Ishikawa (cell line): ENCODE data around the gene SPINK4.

Experiments used
- CEBPB ChIP-seq: IDR thresholded peaks from 2 replicates; pipeline ENCODE4 v1.6.1; 2012
- CREB1 ChIP-seq: IDR thresholded peaks from 2 replicates; pipeline ENCODE4 v1.6.1; 2012; ENCODE audit warnings: low read depth
- EGR1 ChIP-seq: IDR thresholded peaks from 2 replicates; pipeline ENCODE4 v1.6.1; 2012
- EP300 ChIP-seq: IDR thresholded peaks from 2 replicates; pipeline ENCODE4 v1.6.1; 2012; ENCODE audit warnings: borderline replicate concordance
- FOXM1 ChIP-seq: IDR thresholded peaks from 2 replicates; pipeline ENCODE4 v1.6.1; 2012; ENCODE audit warnings: low read depth, borderline replicate concordance
- NFIC ChIP-seq: IDR thresholded peaks from 2 replicates; pipeline ENCODE4 v1.6.1; 2012
- RAD21 ChIP-seq: IDR thresholded peaks from 2 replicates; pipeline ENCODE4 v1.6.1; 2012; ENCODE audit warnings: low read depth
- REST ChIP-seq: IDR thresholded peaks from 2 replicates; pipeline ENCODE4 v1.6.1; 2012; ENCODE audit warnings: low read depth, mild to moderate bottlenecking
- TAF1 ChIP-seq: IDR thresholded peaks from 2 replicates; pipeline ENCODE4 v1.6.1; 2012; ENCODE audit warnings: low read depth, mild to moderate bottlenecking
- TCF12 ChIP-seq: IDR thresholded peaks from 2 replicates; pipeline ENCODE4 v1.6.1; 2012; ENCODE audit warnings: low read depth
- TEAD4 ChIP-seq: IDR thresholded peaks from 2 replicates; pipeline ENCODE4 v1.6.1; 2012
- USF1 ChIP-seq: IDR thresholded peaks from 2 replicates; pipeline ENCODE4 v1.6.1; 2012
- YY1 ChIP-seq: IDR thresholded peaks from 2 replicates; pipeline ENCODE4 v1.6.1; 2012; ENCODE audit warnings: low read depth
- ZBTB7A ChIP-seq: IDR thresholded peaks from 2 replicates; pipeline ENCODE4 v1.6.1; 2012; ENCODE audit warnings: low read depth
- TF ChIP-seq, protein P1 (sequence below): IDR thresholded peaks from 2 replicates; pipeline ENCODE4 v1.6.1; 2012

Gene SPINK4

GRCh38 chr9:33210006-33210715 lies 29.8 kb upstream of the SPINK4 start:
- TF ChIP-seq TCF12: no peak

DNA sequence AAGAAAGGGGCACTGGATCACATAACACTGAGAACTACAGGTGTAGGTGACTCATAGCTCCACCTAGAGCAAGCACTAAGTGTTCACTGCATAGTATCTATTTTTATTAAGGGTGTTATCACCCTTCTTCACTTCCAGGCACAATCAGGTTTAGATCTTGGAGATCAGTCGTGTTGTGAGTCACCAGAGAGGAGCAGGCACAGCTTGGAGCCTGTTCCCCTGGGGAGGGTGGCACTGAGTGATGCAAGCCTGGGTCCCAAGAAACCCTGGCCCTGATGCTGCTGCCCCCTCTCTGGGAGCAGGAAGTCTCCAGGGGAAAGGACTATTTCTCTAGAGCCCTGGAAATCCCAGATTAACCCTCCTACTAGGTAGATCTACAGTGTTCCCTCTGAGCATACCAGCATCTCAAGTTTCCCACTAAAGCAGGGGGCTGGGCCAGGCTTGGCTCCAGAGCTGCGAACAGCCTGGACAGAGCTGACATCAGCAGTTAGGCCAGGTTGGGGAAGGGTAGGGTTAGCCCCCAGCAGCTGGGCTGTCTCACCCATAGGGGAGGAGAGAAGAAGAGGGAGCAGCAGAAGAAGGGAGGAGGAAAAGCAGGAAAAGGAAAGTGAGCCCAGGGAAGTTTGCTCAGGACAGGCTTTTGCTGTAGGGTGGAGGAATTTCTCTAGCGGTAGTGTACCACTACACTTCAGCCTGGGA lies 28.1 kb upstream of the SPINK4 start:
- TF ChIP-seq CREB1 (no peak), NFIC (no peak), USF1 (no peak), REST (no peak)

DNA sequence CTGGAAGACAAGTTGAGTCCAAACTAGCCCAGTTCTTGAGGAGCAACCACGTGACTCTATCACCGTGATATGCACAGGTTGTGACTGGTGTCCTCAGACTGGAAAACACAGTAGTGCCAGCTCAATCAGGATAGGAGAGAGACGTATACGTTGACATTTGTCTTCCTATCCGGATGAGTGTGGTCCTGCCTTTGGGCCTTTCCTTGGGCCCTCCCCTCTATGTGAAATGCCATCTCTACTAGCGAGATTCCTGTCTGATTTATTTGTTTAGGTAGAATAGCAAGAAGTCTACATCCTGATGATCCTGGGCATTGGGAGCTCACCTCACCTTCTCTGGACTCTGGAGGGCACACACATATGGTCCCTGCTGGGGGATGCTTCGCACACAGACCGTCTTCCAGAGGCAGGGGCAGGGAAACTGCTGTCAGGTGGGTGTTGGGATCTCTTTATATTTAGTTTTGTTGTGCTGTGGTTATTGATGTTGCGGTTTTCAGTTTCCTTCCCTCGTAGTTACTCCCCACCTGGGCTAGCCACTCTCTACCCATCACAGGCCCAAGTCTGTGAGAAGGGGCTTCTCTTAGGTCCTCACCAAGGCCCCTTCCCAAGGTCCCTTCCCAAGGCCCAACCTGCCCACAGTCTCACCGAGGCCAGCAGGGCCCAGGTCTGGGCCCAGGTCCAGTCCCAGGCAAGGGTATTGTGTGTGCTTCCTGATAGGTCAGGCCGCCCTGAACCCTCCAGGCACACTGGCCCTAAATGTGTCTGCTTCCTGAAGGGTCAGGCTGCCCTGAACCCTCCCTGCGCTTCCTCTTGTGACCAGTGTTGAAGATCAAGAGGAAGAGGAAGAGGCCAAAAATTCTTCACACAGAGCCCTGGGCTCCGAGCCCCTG lies 19.0 kb upstream of the SPINK4 start:
- TF ChIP-seq EGR1: no peak
- TF ChIP-seq REST: no peak
- no peak for TF ChIP-seq CEBPB
- TF ChIP-seq YY1: no peak

DNA sequence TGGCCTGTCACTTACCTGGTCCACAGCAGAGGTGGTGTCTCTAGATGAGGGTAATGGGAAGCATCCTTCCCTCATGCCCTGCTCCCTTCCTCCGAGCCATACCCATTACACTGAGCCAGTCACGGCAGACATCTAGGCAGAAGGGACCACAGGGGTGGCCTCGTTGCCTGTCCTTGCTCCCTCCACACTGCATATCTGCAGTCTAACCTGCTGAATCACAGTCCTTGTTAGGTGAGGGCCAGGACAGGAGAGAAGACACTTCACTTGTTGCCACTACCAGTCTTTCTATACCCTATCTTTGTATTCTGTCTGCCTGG lies 18.4 kb upstream of the SPINK4 start:
- TF ChIP-seq FOXM1 (no peak), ZBTB7A (no peak), NFIC (no peak), TCF12 (no peak), REST (no peak), RAD21 (no peak), CEBPB (no peak), YY1 (no peak), CREB1 (no peak), TAF1 (no peak), TEAD4 (no peak), USF1 (no peak), EGR1 (no peak), EP300 (no peak)
- TF ChIP-seq, protein P1, sequence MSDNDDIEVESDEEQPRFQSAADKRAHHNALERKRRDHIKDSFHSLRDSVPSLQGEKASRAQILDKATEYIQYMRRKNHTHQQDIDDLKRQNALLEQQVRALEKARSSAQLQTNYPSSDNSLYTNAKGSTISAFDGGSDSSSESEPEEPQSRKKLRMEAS: no peak

DNA sequence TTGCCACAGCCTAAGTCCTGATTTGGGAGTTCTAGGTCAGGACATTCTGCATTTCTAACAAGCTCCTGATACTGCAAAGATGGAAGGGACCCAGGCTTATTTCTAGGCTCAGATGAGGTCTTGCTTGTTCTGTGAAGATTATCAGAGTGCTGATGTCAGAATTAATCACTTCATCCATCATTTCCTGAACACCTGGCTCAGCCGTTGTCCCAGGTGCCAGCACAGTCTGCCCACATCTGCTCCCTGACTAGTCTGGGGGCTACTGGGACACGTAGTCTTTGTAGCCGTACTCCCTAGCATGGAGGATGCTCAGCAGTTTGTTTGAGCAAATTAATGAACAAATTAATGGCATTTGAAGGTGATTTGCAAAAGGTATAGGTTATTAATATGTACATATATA lies 17.9 kb upstream of the SPINK4 start:
- TF ChIP-seq FOXM1: no peak
- TF ChIP-seq CREB1: no peak
- TF ChIP-seq REST: no peak
- TF ChIP-seq EGR1: no peak
- TF ChIP-seq RAD21: no peak
- no peak for TF ChIP-seq TCF12
- no peak for TF ChIP-seq TEAD4
- no peak for TF ChIP-seq TAF1
- no peak for TF ChIP-seq CEBPB
- TF ChIP-seq, protein P1: no peak
- no peak for TF ChIP-seq EP300
- no peak for TF ChIP-seq ZBTB7A
- no peak for TF ChIP-seq YY1
- TF ChIP-seq USF1: no peak
- TF ChIP-seq NFIC: no peak
